Calu3 (cell line): Measurements from ENCODE around the gene TMEM184A. TPM values are rescaled to one million over a fixed set of nuclear protein-coding genes. Genes with fewer than 3 reads are reported as not detected.

ENCODE experiments used
- BruUV-seq: library from RNA; stranded (reverse); fragments of 400-500 nt; replicated peaks from 2 replicates; lab custom pipeline; 2021; lab: Mats Ljungman, UMichigan
- CTCF ChIA-PET: fragments of 300-600 bp; sonication (Branson Sonifier 250); formaldehyde crosslinking; loops from one replicate; lab custom pipeline; 2022; ENCODE audit warnings: antibody characterized with exemption; lab: Charles Lee
- DNase-seq: peaks from one replicate; pipeline ENCODE4 v3.0.0; 2022
- H3K27ac Mint-ChIP-seq: one replicate; pipeline ENCODE4 v1.8.0; 2022; ENCODE audit warnings: mixed read lengths; ENCODE audit not compliant: unreplicated experiment
- H3K27me3 Mint-ChIP-seq: one replicate; pipeline ENCODE4 v1.8.0; 2022; ENCODE audit warnings: mixed read lengths; ENCODE audit not compliant: unreplicated experiment
- H3K36me3 Mint-ChIP-seq: one replicate; pipeline ENCODE4 v1.8.0; 2022; ENCODE audit warnings: mild to moderate bottlenecking, moderate library complexity, mixed read lengths; ENCODE audit not compliant: insufficient read depth, unreplicated experiment
- H3K4me1 Mint-ChIP-seq: one replicate; pipeline ENCODE4 v1.8.0; 2022; ENCODE audit warnings: mild to moderate bottlenecking, low read depth, mixed read lengths; ENCODE audit not compliant: unreplicated experiment
- H3K4me3 Mint-ChIP-seq: one replicate; pipeline ENCODE4 v1.8.0; 2022; ENCODE audit warnings: mild to moderate bottlenecking, low read depth, moderate library complexity, mixed read lengths; ENCODE audit not compliant: unreplicated experiment
- H3K9me3 Mint-ChIP-seq: one replicate; pipeline ENCODE4 v1.8.0; 2022; ENCODE audit warnings: low read depth, mixed read lengths; ENCODE audit not compliant: unreplicated experiment
- CTCF ChIP-seq: fragments of 200-600 bp; IDR thresholded peaks from one replicate; pipeline ENCODE4 v1.8.0; 2022; ENCODE audit warnings: antibody characterized with exemption; ENCODE audit not compliant: unreplicated experiment
- intact Hi-C: fragments of 100-400 bp; cut with micrococcal nuclease; formaldehyde crosslinking; loops from one replicate; pipeline ENCODE4 v1.10.0; 2022; ENCODE audit not compliant: unreplicated experiment
- total RNA-seq: library from RNA; stranded (reverse); gene quantifications from 2 replicates; pipeline ENCODE4 v1.2.3, GENCODE V29; 2022

TMEM184A gene
- total RNA-seq, 1 experiment from 2014 or later: 61.9 TPM

GRCh38 chr7:1597791-1598190, 41.8 kb upstream of the TMEM184A start:
- intact Hi-C loops: no loop called here
- H3K4me1 Mint-ChIP-seq: no peaks in the 10 kb centered on the region
- H3K9me3 Mint-ChIP-seq: no peaks in the 10 kb centered on the region
- H3K4me3 Mint-ChIP-seq: no peak overlapping the region
- no peak for TF ChIP-seq CTCF
- H3K27ac Mint-ChIP-seq: no peak overlapping the region
- no peaks in the 10 kb centered on the region for H3K36me3 Mint-ChIP-seq
- peaks cover 100% of the 10 kb centered on the region for H3K27me3 Mint-ChIP-seq
- DNase-seq: no peak
- CTCF ChIA-PET: no interaction called here
- BruUV-seq: no TSS peak

GRCh38 chr7:1597066-1597760, 41.2 kb upstream of the TMEM184A start:
- DNase-seq: no peak
- Mint-ChIP-seq H3K27me3 (peaks cover 100% of the 10 kb centered on the region), H3K4me1 (no peaks in the 10 kb centered on the region), H3K36me3 (no peaks in the 10 kb centered on the region), H3K27ac (no peak overlapping the region), H3K4me3 (no peak overlapping the region), H3K9me3 (no peaks in the 10 kb centered on the region)
- no TSS peak for BruUV-seq
- CTCF ChIA-PET: no interaction called here
- intact Hi-C loops: no loop called here
- TF ChIP-seq CTCF: no peak

GRCh38 chr7:1596181-1597043, 40.4 kb upstream of the TMEM184A start:
- Mint-ChIP-seq H3K4me1 (no peaks in the 10 kb centered on the region), H3K27ac (no peak overlapping the region), H3K9me3 (no peaks in the 10 kb centered on the region), H3K4me3 (no peak overlapping the region), H3K36me3 (no peaks in the 10 kb centered on the region), H3K27me3 (peaks cover 100% of the 10 kb centered on the region)
- intact Hi-C loops: no loop called here
- BruUV-seq: no TSS peak
- DNase-seq: no peak
- TF ChIP-seq CTCF: no peak
- CTCF ChIA-PET: no interaction called here

DNA sequence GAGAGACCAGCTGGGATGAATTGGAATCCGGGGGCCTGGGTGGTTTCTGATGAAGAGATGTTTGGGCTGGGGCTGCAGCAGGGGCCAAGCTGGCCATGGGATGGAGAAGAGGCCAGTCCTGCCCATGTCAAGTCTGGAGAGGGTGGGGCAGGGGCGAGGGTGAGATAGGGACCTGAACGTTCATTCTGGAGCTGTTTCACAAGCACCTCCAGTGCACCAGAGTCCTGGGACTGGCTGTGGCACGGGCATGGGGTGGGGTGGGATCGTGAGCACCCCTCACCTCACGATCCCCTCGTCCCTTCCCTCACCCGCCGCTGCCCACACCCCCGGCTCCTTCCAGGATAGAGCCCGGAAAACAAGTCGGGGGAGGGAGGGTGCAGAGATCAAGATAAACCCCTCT, 39.6 kb upstream of the TMEM184A start:
- DNase-seq: no peak
- no peak overlapping the region for H3K27ac Mint-ChIP-seq
- no peaks in the 10 kb centered on the region for H3K9me3 Mint-ChIP-seq
- no peaks in the 10 kb centered on the region for H3K36me3 Mint-ChIP-seq
- intact Hi-C loops: no loop called here
- H3K27me3 Mint-ChIP-seq: peaks cover 100% of the 10 kb centered on the region
- no peak for TF ChIP-seq CTCF
- no TSS peak for BruUV-seq
- H3K4me1 Mint-ChIP-seq: no peaks in the 10 kb centered on the region
- no peak overlapping the region for H3K4me3 Mint-ChIP-seq
- CTCF ChIA-PET: no interaction called here
